ENCODE results near the gene GPR152.

DNA sequence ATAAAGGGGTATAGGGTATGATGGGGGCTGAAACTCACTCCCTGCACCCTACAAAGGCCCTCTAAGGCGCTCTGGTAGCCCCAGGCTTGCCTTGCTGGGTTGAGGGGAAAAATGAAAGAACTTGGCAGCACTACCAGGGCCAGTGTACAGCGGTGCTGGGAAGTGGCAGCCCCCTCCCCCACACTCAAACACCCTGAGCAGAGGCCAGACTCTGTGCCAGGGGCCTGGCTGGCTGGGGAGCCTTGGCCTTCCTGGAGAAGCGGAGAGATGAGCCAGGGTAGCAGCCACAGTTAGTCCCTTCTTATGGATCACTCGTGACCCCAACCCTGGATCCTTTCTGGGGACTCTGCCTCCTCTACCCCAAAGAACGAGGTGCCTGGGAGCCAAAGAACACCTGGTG lies 13.8 kb upstream of the GPR152 start:
- TF ChIP-seq CTCF (IDR thresholded peaks at IDR 0.05) (no peak), POLR2A (IDR thresholded peaks at IDR 0.05) (no peak)
